ENCODE measurements around the gene ACP4. TPM values are rescaled to one million over a fixed set of nuclear protein-coding genes. Genes with fewer than 3 reads are reported as not detected.

ACP4 gene
- total and polyA plus RNA-seq, 2 of the 13 experiments (the other 11 are each of a cell fraction or from before 2014, with no cell fraction given), result 0.08 TPM; not detected in 1

- 0 out of 2 replicates have a peak, but pooled peaks have one; percentile 30 for TF ChIP-seq PATZ1 (CRISPR knock-in tag; IDR thresholded peaks at IDR 0.05)
- TF ChIP-seq THAP9 (CRISPR knock-in tag; IDR thresholded peaks at IDR 0.05; ENCODE audit: borderline replicate concordance), result peak; percentile 74; the same call in 1 of the 2 replicates
- TF ChIP-seq ZNF792 (CRISPR knock-in tag; IDR thresholded peaks at IDR 0.05), result no peak
- TF ChIP-seq ZNF563 (CRISPR knock-in tag; IDR thresholded peaks at IDR 0.05), result peak; percentile 36; the same call in 1 of the 2 replicates
- TF ChIP-seq ZNF547 (CRISPR knock-in tag; IDR thresholded peaks at IDR 0.05), result peak; percentile 66
- TF ChIP-seq POLR2A (IDR thresholded peaks at IDR 0.05; ENCODE audit: insufficient read depth in 1 of 2, low read depth in 2 of 2, low read length in 2 of 2), result peak; percentile 87 to 99
- no peak for TF ChIP-seq SOX13 (IDR thresholded peaks at IDR 0.05)
- peak in 1 of 2 experiments; percentile 10; a peak in 1 of 4 replicates for TF ChIP-seq SOX13 (CRISPR knock-in tag; conservative IDR thresholded peaks at IDR 0.05 in 1 of 2, IDR thresholded peaks at IDR 0.05 in 1 of 2)
- peak; percentile 84 for TF ChIP-seq MXI1 (IDR thresholded peaks at IDR 0.05; ENCODE audit: borderline replicate concordance, low read depth, low read length)
- TF ChIP-seq TFDP1 (CRISPR knock-in tag; IDR thresholded peaks at IDR 0.05; ENCODE audit: borderline replicate concordance), result peak; percentile 96
- TF ChIP-seq BCL3 (CRISPR knock-in tag; IDR thresholded peaks at IDR 0.05), result peak; percentile 65; the same call in 1 of the 2 replicates
- no peak for TF ChIP-seq NFE2 (CRISPR knock-in tag; IDR thresholded peaks at IDR 0.05)
- no peak for TF ChIP-seq BCLAF1 (IDR thresholded peaks at IDR 0.05)
- TF ChIP-seq NFATC3 (CRISPR knock-in tag; IDR thresholded peaks at IDR 0.05), result 0 out of 2 replicates have a peak, but pooled peaks have one; percentile 39
- TF ChIP-seq ATF1 (CRISPR knock-in tag; IDR thresholded peaks at IDR 0.05), result peak; percentile 81
- TF ChIP-seq DNMT3B (CRISPR knock-in tag; conservative IDR thresholded peaks at IDR 0.05), result peak; percentile 66; the same call in 1 of the 2 replicates
- TF ChIP-seq ZFY (CRISPR knock-in tag; IDR thresholded peaks at IDR 0.05), result peak; percentile 8; the same call in 1 of the 2 replicates
These were observed 14.4 kb downstream of the ACP4 start (continued) for GRCh38 chr19:50804420-50805272.

All from HepG2 (cell line).